Stimulated activated naive CD8-positive, alpha-beta T cell treated with anti-CD3 and anti-CD28 coated beads, Interleukin-15, Interleukin-2, amounts not matched to agents 100 ng/mL and 50 ng/mL, for 24 hours (primary cell): Measurements from ENCODE around the gene PCDH9.
A peak's percentile ranks its signal among the peaks of the same experiment; 100 is the strongest.

Source experiments
- H3K27ac Mint-ChIP-seq: one replicate; pipeline ENCODE4 v1.8.0; 2021; ENCODE audit warnings: mild to moderate bottlenecking, mixed read lengths
- H3K27me3 Mint-ChIP-seq: one replicate; pipeline ENCODE4 v1.8.0; 2021; ENCODE audit warnings: mixed read lengths
- H3K36me3 Mint-ChIP-seq: one replicate; pipeline ENCODE4 v1.8.0; 2021; ENCODE audit warnings: low read depth, mixed read lengths
- H3K4me1 Mint-ChIP-seq: one replicate; pipeline ENCODE4 v1.8.0; 2021; ENCODE audit warnings: low read depth, mixed read lengths
- H3K4me3 Mint-ChIP-seq: one replicate; pipeline ENCODE4 v1.8.0; 2021; ENCODE audit warnings: mild to moderate bottlenecking, mixed read lengths
- H3K9me3 Mint-ChIP-seq: one replicate; pipeline ENCODE4 v1.8.0; 2021; ENCODE audit warnings: mixed read lengths

Gene PCDH9

GRCh38 chr13:67229481-67230403 lies at the start of gene PCDH9:
Gene PCDH9 (minus strand): TSS chr13:67230336. CDS start chr13:67228440, 1,896 bp downstream.
- Mint-ChIP-seq H3K4me3 (no peak within 1 kb of the TSS), H3K36me3 (no peaks in the 10 kb centered on the region), H3K9me3 (no peaks in the 10 kb centered on the region), H3K27ac (peak within 1 kb of the TSS; percentile 75), H3K4me1 (peaks cover 14% of the 10 kb centered on the region), H3K27me3 (peaks cover 21% of the 10 kb centered on the region)

- H3K27me3 Mint-ChIP-seq = peaks cover 8% of the 10 kb centered on the region
- peaks cover 3% of the 10 kb centered on the region for H3K9me3 Mint-ChIP-seq
- no peak overlapping the region for H3K27ac Mint-ChIP-seq
- no peaks in the 10 kb centered on the region for H3K4me1 Mint-ChIP-seq
- H3K36me3 Mint-ChIP-seq = no peaks in the 10 kb centered on the region
- no peak overlapping the region for H3K4me3 Mint-ChIP-seq
These were observed 48.1 kb upstream of the PCDH9 start for GRCh38 chr13:67278235-67278634.

- no peak overlapping the region for H3K4me3 Mint-ChIP-seq
- peaks cover 8% of the 10 kb centered on the region for H3K27me3 Mint-ChIP-seq
- no peak overlapping the region for H3K27ac Mint-ChIP-seq
- H3K4me1 Mint-ChIP-seq = no peaks in the 10 kb centered on the region
- peaks cover 3% of the 10 kb centered on the region for H3K9me3 Mint-ChIP-seq
- H3K36me3 Mint-ChIP-seq = no peaks in the 10 kb centered on the region
These were observed 47.4 kb upstream of the PCDH9 start for GRCh38 chr13:67277581-67277980.

- peaks cover 3% of the 10 kb centered on the region for H3K9me3 Mint-ChIP-seq
- H3K4me1 Mint-ChIP-seq = no peaks in the 10 kb centered on the region
- peaks cover 8% of the 10 kb centered on the region for H3K27me3 Mint-ChIP-seq
- no peak overlapping the region for H3K4me3 Mint-ChIP-seq
- no peaks in the 10 kb centered on the region for H3K36me3 Mint-ChIP-seq
- H3K27ac Mint-ChIP-seq = no peak overlapping the region
These were observed 45.3 kb upstream of the PCDH9 start for GRCh38 chr13:67275351-67275960.

GRCh38 chr13:67273001-67273400 lies 42.9 kb upstream of the PCDH9 start:
- H3K9me3 Mint-ChIP-seq = peaks cover 3% of the 10 kb centered on the region
- H3K27me3 Mint-ChIP-seq = peaks cover 8% of the 10 kb centered on the region
- H3K36me3 Mint-ChIP-seq = no peaks in the 10 kb centered on the region
- H3K4me1 Mint-ChIP-seq = no peaks in the 10 kb centered on the region
- H3K27ac Mint-ChIP-seq = no peak overlapping the region
- no peak overlapping the region for H3K4me3 Mint-ChIP-seq

GRCh38 chr13:67267136-67267535 lies 37.0 kb upstream of the PCDH9 start:
- Mint-ChIP-seq H3K36me3 (no peaks in the 10 kb centered on the region), H3K9me3 (no peaks in the 10 kb centered on the region)

GRCh38 chr13:67259208-67259607 lies 29.1 kb upstream of the PCDH9 start:
- Mint-ChIP-seq H3K4me1 (no peaks in the 10 kb centered on the region), H3K36me3 (no peaks in the 10 kb centered on the region), H3K9me3 (peaks cover 5% of the 10 kb centered on the region), H3K27ac (no peak overlapping the region), H3K4me3 (no peak overlapping the region), H3K27me3 (peaks cover 5% of the 10 kb centered on the region)

More at GRCh38 chr13:67267136-67267535, 37.0 kb upstream of the PCDH9 start:
- Mint-ChIP-seq H3K27ac (no peak overlapping the region), H3K27me3 (no peaks in the 10 kb centered on the region), H3K4me3 (no peak overlapping the region), H3K4me1 (no peaks in the 10 kb centered on the region)

- H3K36me3 Mint-ChIP-seq = no peaks in the 10 kb centered on the region
- no peak overlapping the region for H3K4me3 Mint-ChIP-seq
- H3K4me1 Mint-ChIP-seq = no peaks in the 10 kb centered on the region
- peaks cover 5% of the 10 kb centered on the region for H3K9me3 Mint-ChIP-seq
- H3K27ac Mint-ChIP-seq = no peak overlapping the region
- H3K27me3 Mint-ChIP-seq = peaks cover 5% of the 10 kb centered on the region
These were observed 28.3 kb upstream of the PCDH9 start for GRCh38 chr13:67258482-67258881.

- no peaks in the 10 kb centered on the region for H3K27me3 Mint-ChIP-seq
- no peak overlapping the region for H3K27ac Mint-ChIP-seq
- no peaks in the 10 kb centered on the region for H3K4me1 Mint-ChIP-seq
- no peak overlapping the region for H3K4me3 Mint-ChIP-seq
- no peaks in the 10 kb centered on the region for H3K9me3 Mint-ChIP-seq
- no peaks in the 10 kb centered on the region for H3K36me3 Mint-ChIP-seq
These were observed 8.7 kb upstream of the PCDH9 start for GRCh38 chr13:67238861-67239260.

GRCh38 chr13:67238277-67238859 lies 8.2 kb upstream of the PCDH9 start:
- Mint-ChIP-seq H3K4me1 (no peaks in the 10 kb centered on the region), H3K9me3 (no peaks in the 10 kb centered on the region), H3K36me3 (no peaks in the 10 kb centered on the region), H3K27ac (no peak overlapping the region), H3K27me3 (no peaks in the 10 kb centered on the region), H3K4me3 (no peak overlapping the region)

GRCh38 chr13:67235265-67235664 lies 5.1 kb upstream of the PCDH9 start:
- H3K36me3 Mint-ChIP-seq = no peaks in the 10 kb centered on the region
- H3K9me3 Mint-ChIP-seq = no peaks in the 10 kb centered on the region
- peak overlapping the region; percentile 54 for H3K27ac Mint-ChIP-seq
- peaks cover 11% of the 10 kb centered on the region for H3K27me3 Mint-ChIP-seq
- H3K4me1 Mint-ChIP-seq = peaks cover 7% of the 10 kb centered on the region
- H3K4me3 Mint-ChIP-seq = no peak overlapping the region

GRCh38 chr13:67232384-67232783 lies 2.2 kb upstream of the PCDH9 start:
- peaks cover 14% of the 10 kb centered on the region for H3K4me1 Mint-ChIP-seq
- H3K27me3 Mint-ChIP-seq = peaks cover 16% of the 10 kb centered on the region
- H3K9me3 Mint-ChIP-seq = no peaks in the 10 kb centered on the region
- no peak overlapping the region for H3K27ac Mint-ChIP-seq
- no peaks in the 10 kb centered on the region for H3K36me3 Mint-ChIP-seq
- H3K4me3 Mint-ChIP-seq = peak overlapping the region; percentile 32

- Mint-ChIP-seq H3K27me3 (peaks cover 21% of the 10 kb centered on the region), H3K36me3 (no peaks in the 10 kb centered on the region), H3K4me3 (no peak overlapping the region), H3K27ac (no peak overlapping the region), H3K4me1 (peaks cover 14% of the 10 kb centered on the region), H3K9me3 (no peaks in the 10 kb centered on the region)
These were observed 1.3 kb upstream of the PCDH9 start for GRCh38 chr13:67231289-67232000.

- no peaks in the 10 kb centered on the region for H3K9me3 Mint-ChIP-seq
- H3K4me3 Mint-ChIP-seq = no peak overlapping the region
- H3K27ac Mint-ChIP-seq = peak overlapping the region; percentile 75
- peaks cover 21% of the 10 kb centered on the region for H3K27me3 Mint-ChIP-seq
- H3K36me3 Mint-ChIP-seq = no peaks in the 10 kb centered on the region
- peaks cover 14% of the 10 kb centered on the region for H3K4me1 Mint-ChIP-seq
These were observed 510 bp upstream of the PCDH9 start for GRCh38 chr13:67230404-67231288.
